GM12891 (cell line): ENCODE measurements around the gene MUC2.
"Not testable (repeated sequence)": the region's sequence is repeated elsewhere in the genome, so short reads cannot be mapped to it uniquely, and the experiment has no call there.

ENCODE experiments used
- DNase-seq: peaks from one replicate; pipeline ENCODE4 v3.0.0; 2011; ENCODE audit warnings: low spot score; ENCODE audit not compliant: insufficient read length
- FAIRE-seq: peaks from 2 replicates; lab custom pipeline; 2011; peaks lifted over from hg19 to GRCh38; lab: Jason Lieb, UNC
- PAX5 ChIP-seq: IDR thresholded peaks from 2 replicates; pipeline ENCODE4 v1.6.1; 2011; ENCODE audit warnings: low read length, moderate library complexity, mild to moderate bottlenecking; ENCODE audit not compliant: insufficient read depth, severe bottlenecking
- POLR2A ChIP-seq: IDR thresholded peaks from 2 replicates; pipeline ENCODE4 v1.6.1; 2011; ENCODE audit warnings: low read depth, low read length, control low read depth
- POLR2AphosphoS5 ChIP-seq: IDR thresholded peaks from 2 replicates; pipeline ENCODE4 v1.6.1; 2011; ENCODE audit warnings: low read depth, low read length, control low read depth
- POU2F2 ChIP-seq: IDR thresholded peaks from 2 replicates; pipeline ENCODE4 v1.6.1; 2011; ENCODE audit warnings: low read depth, mild to moderate bottlenecking, control low read depth, low read length, moderate library complexity
- SPI1 ChIP-seq: IDR thresholded peaks from 2 replicates; pipeline ENCODE4 v1.6.1; 2011; ENCODE audit warnings: low read depth, low read length, control low read depth
- TAF1 ChIP-seq: IDR thresholded peaks from 2 replicates; pipeline ENCODE4 v1.6.1; 2011; ENCODE audit warnings: low read depth, low read length, control low read depth

MUC2 gene

DNA sequence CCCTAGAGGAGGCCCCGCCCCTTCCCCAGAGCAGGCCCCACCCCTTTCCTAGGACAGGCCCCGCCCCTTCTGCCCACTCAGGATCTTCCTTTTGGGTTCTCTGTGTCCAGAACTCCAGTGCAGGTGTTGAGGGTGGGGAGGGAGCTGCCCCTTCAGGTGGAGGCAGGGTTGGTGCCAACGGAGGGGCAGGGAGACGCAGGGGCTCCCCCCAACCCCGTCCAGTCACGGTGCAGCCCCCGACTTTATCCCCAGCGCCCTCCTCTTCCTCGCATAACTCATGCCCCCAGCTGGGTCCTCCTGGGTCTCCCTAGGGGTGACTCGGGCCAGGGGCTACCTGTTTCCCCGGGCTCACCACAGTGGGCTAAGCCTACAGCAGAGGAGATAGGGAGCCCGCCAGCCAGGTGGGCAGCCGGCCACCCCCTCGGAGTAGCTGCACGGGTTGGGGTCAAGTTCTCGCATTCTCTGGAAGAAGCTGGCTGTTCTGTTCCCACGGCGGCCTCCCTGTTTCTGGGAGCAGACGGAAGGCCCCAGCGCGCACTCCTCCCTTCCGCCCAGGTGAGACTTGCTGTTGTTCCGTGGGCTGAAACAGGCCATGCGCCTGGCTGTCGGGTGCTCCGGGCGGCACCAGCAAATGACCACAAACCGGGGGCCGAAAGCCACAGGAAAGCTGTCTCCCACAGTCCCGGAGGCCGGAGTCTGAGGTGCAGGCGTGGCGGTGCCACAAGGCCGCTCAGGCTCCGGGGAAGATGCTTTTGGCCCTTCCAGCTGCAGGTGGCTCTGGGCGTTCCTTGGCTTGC is 38.9 kb downstream of the MUC2 start:
- FAIRE-seq (no peak), DNase-seq (no peak)
- TF ChIP-seq PAX5: no peak
- no peak for TF ChIP-seq POLR2A
- TF ChIP-seq TAF1: no peak
- no peak for TF ChIP-seq SPI1
- TF ChIP-seq POU2F2: no peak
- no peak for TF ChIP-seq POLR2AphosphoS5

DNA sequence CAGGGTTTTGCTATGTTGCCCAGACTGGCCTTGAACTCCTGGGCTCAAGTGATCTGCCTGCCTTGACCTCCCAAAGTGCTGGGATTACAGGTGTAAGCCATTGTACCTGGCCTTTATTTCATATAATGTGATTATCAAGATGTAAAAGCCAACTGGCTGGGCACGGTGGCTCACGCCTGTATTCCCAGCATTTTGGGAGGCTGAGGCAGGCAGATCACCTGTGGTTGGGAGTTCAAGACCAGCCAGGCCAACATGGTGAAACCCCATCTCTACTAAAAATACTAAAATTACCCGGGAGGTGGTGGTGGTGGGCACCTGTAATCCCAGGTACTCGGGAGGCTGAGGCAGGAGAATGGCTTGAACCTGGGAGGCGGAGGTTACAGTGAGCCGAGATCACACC is 40.6 kb downstream of the MUC2 start:
- FAIRE-seq, DNase-seq: not testable (repeated sequence)

DNA sequence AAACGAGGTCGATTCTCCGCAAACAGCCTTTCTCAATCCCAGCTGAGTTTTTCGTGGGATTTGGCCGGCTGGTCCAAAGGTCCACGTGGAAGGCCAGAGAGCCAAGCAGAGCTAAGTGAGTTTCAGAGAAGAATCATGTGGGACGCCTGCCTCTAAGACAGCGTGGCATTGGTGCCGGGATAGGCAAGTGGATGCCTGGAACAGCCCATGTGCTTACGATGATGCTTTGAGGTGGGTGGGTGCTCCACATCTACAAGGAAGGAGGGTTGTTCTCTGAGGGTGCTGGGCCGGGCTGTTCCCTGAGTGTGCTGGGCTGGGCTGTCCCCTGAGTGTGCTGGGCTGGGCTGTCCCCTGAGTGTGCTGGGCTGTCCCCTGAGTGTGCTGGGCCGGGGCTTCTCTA is 41.4 kb downstream of the MUC2 start:
- TF ChIP-seq POLR2A (no peak), POU2F2 (no peak), TAF1 (no peak), POLR2AphosphoS5 (no peak), PAX5 (no peak), SPI1 (no peak)
- no peak for FAIRE-seq
- DNase-seq: no peak

DNA sequence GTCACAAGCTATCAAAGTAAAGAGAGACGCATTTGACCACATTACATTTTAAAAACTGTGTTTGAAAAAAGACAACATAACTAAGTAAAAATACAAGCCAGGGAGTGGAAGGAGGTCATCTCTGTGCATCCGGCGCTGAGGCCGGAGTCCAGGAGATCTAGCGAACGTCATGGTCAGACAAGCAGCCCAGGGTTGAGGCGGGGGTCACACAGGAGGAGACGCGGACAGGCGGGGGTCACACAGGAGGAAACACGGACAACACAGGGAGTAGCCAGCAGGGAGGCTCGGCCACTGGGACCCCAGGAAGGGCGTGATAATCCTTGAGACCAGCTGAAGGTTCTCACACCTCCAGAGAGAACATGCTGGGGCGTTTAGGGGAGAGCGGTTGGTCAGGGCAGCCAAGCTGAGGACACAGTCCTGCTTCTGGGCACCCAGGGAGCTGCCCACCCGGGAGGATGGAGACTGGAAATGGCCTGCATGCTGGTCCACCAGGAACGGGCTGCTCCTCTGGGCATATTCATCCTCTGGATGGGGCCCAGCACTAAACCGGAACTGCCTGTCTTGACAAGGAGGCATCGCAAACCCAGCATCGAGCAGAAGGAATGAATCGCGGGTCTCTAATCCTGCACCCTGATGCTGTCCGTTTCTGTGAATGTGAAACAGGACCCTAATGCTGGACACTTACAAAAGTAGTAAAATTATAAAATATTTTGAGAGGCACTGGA is 42.2 kb downstream of the MUC2 start:
- DNase-seq: no peak
- no peak for FAIRE-seq
- no peak for TF ChIP-seq POU2F2
- TF ChIP-seq SPI1: no peak
- TF ChIP-seq TAF1: no peak
- TF ChIP-seq POLR2AphosphoS5: no peak
- TF ChIP-seq POLR2A: no peak
- no peak for TF ChIP-seq PAX5

DNA sequence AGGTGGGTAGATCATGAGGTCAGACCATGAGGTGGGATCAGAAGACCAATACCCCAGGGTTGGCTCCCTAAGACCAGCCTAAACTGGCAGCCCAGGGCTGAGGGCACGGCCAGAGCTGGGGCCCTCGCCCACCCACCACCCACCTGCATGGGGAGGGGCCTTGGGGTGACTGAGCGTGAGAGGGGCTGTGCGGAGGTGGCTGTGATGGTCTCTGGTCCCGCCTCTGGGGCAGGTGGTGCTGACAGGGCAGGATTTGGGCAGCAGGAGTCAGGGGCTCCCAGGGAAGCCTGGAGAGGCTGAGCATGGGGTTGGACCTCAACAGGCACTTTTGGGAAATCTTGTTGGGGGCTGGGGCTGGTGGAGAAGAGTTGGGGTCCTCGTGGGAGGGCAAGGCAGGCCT is 43.3 kb downstream of the MUC2 start:
- no peak for FAIRE-seq
- TF ChIP-seq TAF1 (no peak), POLR2AphosphoS5 (no peak), POU2F2 (no peak), POLR2A (no peak), PAX5 (no peak), SPI1 (no peak)
- DNase-seq: peak; percentile 18

DNA sequence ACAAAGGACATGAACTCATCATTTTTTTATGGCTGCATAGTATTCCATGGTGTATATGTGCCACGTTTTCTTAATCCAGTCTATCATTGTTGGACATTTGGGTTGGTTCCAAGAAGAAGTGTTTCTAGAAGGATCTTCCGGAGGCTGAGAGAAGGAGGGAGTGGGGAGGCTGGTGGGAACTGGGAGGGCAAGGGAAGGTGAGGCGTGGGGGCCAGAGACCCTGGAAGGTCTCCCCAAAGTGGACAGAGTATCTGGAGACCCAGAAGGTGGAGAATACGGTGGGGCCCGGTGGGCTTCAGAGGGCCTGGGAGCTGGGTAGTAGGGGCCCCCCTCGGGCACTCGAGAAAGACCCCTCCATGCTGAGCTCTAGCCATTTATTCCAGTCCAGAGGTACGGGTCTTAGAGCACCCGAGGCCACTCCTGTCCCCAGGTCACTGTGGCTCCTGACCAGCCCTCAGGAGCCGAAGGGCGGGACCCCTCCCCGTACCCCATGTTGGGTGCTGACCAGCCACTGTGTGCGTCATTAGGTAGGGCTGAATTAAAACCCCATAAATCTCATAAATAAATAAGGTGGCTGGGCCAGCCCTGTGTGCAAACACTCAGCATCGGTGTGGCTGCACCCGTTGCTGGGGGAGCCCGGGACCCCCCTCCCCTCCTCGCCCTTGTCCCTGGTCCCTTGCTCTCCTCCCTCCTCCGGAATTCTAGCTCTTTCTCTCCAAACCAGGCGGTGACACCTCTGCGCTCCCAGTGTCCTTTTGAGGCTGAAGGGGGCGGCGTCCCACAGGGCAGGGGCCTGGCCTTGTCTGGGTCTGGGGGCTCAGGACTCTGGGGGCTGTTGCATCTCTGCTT is 44.3 kb downstream of the MUC2 start:
- FAIRE-seq: no peak
- no peak for TF ChIP-seq TAF1
- no peak for TF ChIP-seq POLR2AphosphoS5
- TF ChIP-seq POLR2A: no peak
- TF ChIP-seq SPI1: no peak
- TF ChIP-seq PAX5: no peak
- TF ChIP-seq POU2F2: no peak
- no peak for DNase-seq

DNA sequence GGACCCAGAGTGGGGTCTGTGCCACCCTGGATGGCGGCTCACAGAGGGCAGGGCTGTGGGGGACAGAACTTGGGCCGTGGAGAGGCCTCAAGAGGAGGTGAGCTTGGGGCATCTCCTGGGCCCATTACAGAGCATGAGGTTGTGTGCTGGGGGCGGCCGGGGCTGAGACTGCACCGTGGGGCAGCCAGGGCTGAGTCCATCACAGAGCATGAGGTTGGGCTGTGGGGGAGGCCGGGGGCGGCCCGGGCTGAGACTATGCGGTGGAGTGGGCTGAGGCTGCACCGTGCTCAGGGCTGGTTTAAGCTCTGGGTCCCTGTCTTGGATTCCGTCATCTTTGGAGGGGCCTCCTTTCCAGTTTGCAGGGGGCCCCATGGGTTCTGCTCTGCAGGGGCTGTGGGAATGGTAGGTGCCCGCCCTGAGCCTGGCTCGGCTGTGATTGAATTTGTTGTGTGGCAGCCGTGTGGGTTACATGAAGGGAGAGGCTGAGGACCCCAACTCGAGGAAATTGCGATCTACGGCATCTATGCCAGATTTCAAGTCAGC is 45.0 kb downstream of the MUC2 start:
- DNase-seq (peak; percentile 11), FAIRE-seq (no peak)
- TF ChIP-seq SPI1 (no peak), TAF1 (no peak), POU2F2 (no peak), PAX5 (no peak), POLR2AphosphoS5 (no peak), POLR2A (no peak)

DNA sequence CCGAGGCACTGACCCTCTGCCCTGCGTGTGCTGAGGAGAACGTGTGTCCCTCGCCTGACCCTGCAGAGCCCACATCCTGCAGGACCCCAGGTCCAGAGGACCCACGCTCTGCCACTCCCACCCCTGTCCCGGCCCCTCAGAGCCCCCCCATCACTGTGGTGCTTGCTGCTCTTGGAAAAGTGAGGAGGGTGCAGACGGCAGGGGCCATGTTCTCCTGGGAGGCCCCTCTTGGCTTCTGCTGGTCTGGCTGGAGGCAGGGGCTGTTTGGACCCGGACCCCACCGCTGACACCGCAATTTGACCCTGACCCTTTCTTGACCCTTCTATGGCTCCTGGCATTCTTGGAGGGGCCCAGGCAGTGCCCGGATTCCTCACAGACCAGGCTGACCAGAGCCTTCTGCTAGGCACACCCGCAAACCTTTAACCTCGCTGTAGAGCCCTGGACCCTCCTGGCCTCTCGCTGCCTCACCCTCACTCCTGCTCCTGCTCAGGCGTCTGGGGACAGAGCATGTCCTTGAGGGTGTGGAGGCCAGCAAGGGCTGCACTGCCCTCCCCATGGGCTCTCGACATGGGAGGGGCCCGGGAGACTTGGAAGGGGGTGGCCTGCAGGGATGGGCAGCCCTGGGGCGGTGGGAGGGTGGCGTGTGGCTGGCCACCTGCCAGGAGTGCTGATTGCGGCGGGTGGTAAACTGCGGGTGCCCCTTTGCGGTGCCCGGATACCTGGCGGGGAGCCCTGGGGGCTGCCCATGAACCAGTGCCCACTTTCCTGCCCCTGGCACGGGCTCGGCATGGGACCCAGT is 46.1 kb downstream of the MUC2 start:
- no peak for TF ChIP-seq POLR2A
- TF ChIP-seq TAF1: no peak
- TF ChIP-seq POU2F2: no peak
- TF ChIP-seq SPI1: no peak
- TF ChIP-seq PAX5: no peak
- TF ChIP-seq POLR2AphosphoS5: no peak
- DNase-seq: no peak
- no peak for FAIRE-seq
